Retinal pigment epithelial cell (primary cell): Measurements from ENCODE around the gene MRPS18A.
A peak's percentile ranks its signal among the peaks of the same experiment; 100 is the strongest.

Source experiments
- DNase-seq: peaks from one replicate; pipeline ENCODE4 v3.0.0-alpha.2; 2010; ENCODE audit warnings: low read depth
- H3K4me3 ChIP-seq: 2 replicates; pipeline ENCODE4 v1.5.1; 2011; ENCODE audit warnings: mild to moderate bottlenecking, low read length, control low read depth, moderate library complexity
- CTCF ChIP-seq: conservative IDR thresholded peaks from 2 replicates; pipeline ENCODE4 v1.5.1; 2011; ENCODE audit warnings: low read depth, low read length, control low read depth, inconsistent platforms

MRPS18A gene

DNA sequence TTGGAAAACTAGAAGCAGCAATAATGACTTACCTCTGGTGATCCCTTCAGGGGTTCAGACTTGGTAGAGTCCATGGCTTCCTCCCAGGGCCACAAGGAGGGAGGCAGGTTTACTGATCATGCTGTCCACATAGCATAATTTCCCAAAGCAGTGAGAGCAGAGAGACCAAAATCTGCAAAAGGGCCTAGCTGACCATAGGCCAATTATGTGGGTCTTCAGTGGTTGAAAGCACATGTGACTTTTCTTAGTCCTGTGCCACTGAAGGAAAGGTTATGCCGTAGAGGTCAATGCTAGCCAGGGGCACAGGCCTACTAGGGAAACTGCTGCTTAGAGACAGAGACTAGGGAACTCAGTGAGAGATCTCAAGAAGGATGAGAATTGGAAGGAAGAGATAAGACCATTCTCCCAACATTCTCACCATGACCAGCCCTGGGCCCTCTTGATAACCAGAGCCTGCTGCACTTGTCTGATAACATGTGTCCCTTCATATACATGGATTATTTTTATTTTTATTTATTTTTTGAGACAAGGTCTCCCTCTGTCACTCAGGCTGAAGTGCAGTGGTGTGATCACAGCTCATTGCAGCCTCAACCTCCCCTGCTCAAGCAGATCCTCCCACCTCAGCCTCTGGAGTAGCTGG is 56.5 kb downstream of the MRPS18A start:
- no peak for TF ChIP-seq CTCF
- no peak overlapping the region for H3K4me3 ChIP-seq
- no peak for DNase-seq

DNA sequence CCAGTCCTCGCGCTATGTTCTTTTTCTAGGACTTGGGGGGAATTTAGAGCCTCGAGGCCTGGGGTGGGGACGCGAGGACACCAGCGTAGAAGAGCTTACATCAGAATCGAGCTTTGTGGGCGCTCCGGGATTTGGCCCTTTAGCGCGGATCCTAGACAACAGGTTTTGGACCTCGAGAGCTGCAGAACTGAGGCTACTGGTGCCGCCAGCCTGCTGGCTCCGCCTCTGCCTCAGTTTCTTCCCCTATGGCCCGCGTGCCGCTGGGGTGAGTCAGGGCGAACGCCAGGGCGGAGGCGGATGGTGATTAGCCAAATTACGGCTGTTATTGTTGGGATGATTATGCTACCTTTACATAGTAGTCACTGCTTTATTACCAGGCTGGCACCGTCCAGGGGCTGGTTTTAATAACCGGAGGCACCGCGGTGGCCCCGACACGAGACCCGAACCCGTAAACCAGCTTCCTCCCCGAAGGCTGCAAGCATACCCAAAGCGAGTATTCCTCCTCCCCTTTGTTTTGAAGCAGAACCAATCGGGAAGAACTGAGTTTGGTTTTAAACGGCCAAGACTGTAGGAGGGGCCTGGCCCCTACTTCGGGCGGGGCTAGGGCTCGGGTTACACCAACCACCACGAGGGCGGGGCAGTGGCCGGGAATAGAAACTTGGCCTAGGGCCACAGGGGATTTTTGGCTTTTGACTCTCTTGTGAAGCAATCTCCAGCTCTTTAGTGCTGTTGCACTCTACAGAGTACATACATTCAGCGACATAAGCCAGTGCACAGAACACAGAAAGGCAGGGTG is 57.9 kb downstream of the MRPS18A start:
- TF ChIP-seq CTCF: no peak
- peak; percentile 95 for DNase-seq
- peak overlapping the region; percentile 95 for H3K4me3 ChIP-seq

- peak; percentile 97 for DNase-seq
- H3K4me3 ChIP-seq: peak within 1 kb of the TSS; percentile 95
- no peak for TF ChIP-seq CTCF
Measured at GRCh38 chr6:43629104-43629504, 58.5 kb downstream of the MRPS18A start, which contains the start of gene GTPBP2. GTPBP2 (minus strand) TSS chr6:43629264; CDS start chr6:43629162, 102 bp downstream.

GRCh38 chr6:43628393-43629103 is 59.0 kb downstream of the MRPS18A start:
- TF ChIP-seq CTCF: no peak
- H3K4me3 ChIP-seq: peak overlapping the region; percentile 95
- no peak for DNase-seq

GRCh38 chr6:43627008-43627825 is 60.4 kb downstream of the MRPS18A start:
- peak; percentile 77 for DNase-seq
- TF ChIP-seq CTCF: no peak
- H3K4me3 ChIP-seq: peak overlapping the region; percentile 23

GRCh38 chr6:43625393-43625992 is 62.1 kb downstream of the MRPS18A start:
- no peak for TF ChIP-seq CTCF
- no peak for DNase-seq

More at GRCh38 chr6:43625393-43625992, 62.1 kb downstream of the MRPS18A start:
- no peak overlapping the region for H3K4me3 ChIP-seq
